ENCODE data around the gene ECHS1. TPM values are rescaled to one million over a fixed set of nuclear protein-coding genes. Genes with fewer than 3 reads are reported as not detected.
A peak's percentile ranks its signal among the peaks of the same experiment; 100 is the strongest.

The ECHS1 gene
- total and polyA plus RNA-seq, 9 of the 15 experiments (the other 6 are each of a cell fraction or from before 2014, with no cell fraction given), result 16.6 to 100 (median 68.1) TPM

DNA sequence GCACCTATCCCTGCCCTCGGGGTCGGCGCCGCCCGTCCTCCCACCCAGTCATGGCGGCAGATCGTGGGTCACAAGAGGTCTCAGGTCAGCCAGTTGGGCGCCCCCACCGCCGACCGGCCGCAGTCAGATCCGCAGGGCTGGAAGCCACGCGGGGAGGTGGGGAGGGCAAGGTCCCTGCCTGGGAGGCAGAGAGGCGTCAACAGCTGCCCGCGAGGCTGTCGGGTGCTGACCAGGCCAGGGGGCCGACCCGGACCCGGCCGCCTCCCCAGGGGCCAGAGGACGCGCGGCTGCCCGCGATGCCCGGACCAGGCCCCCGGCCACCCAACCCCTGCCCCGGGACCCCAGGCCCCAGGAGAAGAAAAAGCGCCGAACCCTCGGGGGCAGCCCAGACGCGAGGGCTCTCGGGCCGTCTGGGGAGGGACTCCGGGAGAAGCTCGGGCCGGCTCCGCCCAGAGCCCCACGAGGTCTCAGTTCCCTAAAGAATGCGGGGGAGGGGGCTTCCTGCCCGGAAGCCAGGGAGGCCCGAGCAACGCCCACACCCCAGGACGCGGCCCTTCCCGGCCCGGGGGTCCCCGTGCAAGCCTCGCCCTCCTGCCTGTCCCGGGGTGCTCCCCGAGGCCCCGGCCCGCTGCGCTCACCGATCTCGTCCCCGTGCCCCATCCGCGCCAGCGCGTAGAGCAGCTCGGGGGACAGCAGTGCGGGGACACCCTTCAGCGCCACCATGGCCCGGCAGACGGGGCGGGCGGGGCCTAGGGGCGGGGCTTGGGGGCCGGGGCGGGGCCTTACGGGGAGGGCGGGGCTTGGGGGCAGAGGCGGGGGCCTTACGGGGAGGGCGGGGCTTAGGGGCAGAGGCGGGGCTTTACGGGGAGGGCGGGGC, 15.6 kb downstream of the ECHS1 start, which contains the start of gene FUOM (continued):
- TF ChIP-seq SAFB (IDR thresholded peaks at IDR 0.05; ENCODE audit: borderline replicate concordance, low read depth, low read length) (no peak), CREB1 (IDR thresholded peaks at IDR 0.05) (no peak), CREB1 (CRISPR knock-in tag; IDR thresholded peaks at IDR 0.05) (0 out of 2 replicates have a peak, but pooled peaks have one; percentile 28), PTRF (tag; IDR thresholded peaks at IDR 0.05) (no peak), PPARD (CRISPR knock-in tag; IDR thresholded peaks at IDR 0.05) (no peak), MEF2A (IDR thresholded peaks at IDR 0.05; ENCODE audit: control insufficient read depth, low read depth, low read length) (no peak), SRSF9 (IDR thresholded peaks at IDR 0.05; ENCODE audit: borderline replicate concordance, low read depth, low read length) (no peak), ZBTB8A (IDR thresholded peaks at IDR 0.05; ENCODE audit: partially characterized antibody) (no peak), EGR1 (conservative IDR thresholded peaks at IDR 0.05) (peak; percentile 90), RBM39 (optimal IDR thresholded peaks at IDR 0.05; ENCODE audit: low read depth, low read length) (no peak), CHD2 (IDR thresholded peaks at IDR 0.05; ENCODE audit: low read depth, low read length) (no peak), MTF1 (CRISPR knock-in tag; IDR thresholded peaks at IDR 0.05; ENCODE audit: borderline replicate concordance) (no peak), ZNF584 (CRISPR knock-in tag; IDR thresholded peaks at IDR 0.05; ENCODE audit: low read depth) (no peak), TGIF2 (CRISPR knock-in tag; IDR thresholded peaks at IDR 0.05) (no peak), MTA2 (IDR thresholded peaks at IDR 0.05; ENCODE audit: low read depth) (no peak), C11orf30 (IDR thresholded peaks at IDR 0.05; ENCODE audit: low read depth) (no peak), NCOA4 (IDR thresholded peaks at IDR 0.05; ENCODE audit: partially characterized antibody) (no peak), OTX1 (CRISPR knock-in tag; IDR thresholded peaks at IDR 0.05) (no peak)
- TF ChIP-seq, protein P1, sequence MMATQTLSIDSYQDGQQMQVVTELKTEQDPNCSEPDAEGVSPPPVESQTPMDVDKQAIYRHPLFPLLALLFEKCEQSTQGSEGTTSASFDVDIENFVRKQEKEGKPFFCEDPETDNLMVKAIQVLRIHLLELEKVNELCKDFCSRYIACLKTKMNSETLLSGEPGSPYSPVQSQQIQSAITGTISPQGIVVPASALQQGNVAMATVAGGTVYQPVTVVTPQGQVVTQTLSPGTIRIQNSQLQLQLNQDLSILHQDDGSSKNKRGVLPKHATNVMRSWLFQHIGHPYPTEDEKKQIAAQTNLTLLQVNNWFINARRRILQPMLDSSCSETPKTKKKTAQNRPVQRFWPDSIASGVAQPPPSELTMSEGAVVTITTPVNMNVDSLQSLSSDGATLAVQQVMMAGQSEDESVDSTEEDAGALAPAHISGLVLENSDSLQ (IDR thresholded peaks at IDR 0.05), result no peak
- TF ChIP-seq, protein P2, sequence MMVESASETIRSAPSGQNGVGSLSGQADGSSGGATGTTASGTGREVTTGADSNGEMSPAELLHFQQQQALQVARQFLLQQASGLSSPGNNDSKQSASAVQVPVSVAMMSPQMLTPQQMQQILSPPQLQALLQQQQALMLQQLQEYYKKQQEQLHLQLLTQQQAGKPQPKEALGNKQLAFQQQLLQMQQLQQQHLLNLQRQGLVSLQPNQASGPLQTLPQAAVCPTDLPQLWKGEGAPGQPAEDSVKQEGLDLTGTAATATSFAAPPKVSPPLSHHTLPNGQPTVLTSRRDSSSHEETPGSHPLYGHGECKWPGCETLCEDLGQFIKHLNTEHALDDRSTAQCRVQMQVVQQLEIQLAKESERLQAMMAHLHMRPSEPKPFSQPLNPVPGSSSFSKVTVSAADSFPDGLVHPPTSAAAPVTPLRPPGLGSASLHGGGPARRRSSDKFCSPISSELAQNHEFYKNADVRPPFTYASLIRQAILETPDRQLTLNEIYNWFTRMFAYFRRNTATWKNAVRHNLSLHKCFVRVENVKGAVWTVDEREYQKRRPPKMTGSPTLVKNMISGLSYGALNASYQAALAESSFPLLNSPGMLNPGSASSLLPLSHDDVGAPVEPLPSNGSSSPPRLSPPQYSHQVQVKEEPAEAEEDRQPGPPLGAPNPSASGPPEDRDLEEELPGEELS (CRISPR knock-in tag; IDR thresholded peaks at IDR 0.05; ENCODE audit: borderline replicate concordance), result no peak
- TF ChIP-seq, protein P3, sequence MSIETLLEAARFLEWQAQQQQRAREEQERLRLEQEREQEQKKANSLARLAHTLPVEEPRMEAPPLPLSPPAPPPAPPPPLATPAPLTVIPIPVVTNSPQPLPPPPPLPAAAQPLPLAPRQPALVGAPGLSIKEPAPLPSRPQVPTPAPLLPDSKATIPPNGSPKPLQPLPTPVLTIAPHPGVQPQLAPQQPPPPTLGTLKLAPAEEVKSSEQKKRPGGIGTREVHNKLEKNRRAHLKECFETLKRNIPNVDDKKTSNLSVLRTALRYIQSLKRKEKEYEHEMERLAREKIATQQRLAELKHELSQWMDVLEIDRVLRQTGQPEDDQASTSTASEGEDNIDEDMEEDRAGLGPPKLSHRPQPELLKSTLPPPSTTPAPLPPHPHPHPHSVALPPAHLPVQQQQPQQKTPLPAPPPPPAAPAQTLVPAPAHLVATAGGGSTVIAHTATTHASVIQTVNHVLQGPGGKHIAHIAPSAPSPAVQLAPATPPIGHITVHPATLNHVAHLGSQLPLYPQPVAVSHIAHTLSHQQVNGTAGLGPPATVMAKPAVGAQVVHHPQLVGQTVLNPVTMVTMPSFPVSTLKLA (conservative IDR thresholded peaks at IDR 0.05), result peak; percentile 39 to 77; a peak in 2 of 4 replicates
- TF ChIP-seq, protein P4, sequence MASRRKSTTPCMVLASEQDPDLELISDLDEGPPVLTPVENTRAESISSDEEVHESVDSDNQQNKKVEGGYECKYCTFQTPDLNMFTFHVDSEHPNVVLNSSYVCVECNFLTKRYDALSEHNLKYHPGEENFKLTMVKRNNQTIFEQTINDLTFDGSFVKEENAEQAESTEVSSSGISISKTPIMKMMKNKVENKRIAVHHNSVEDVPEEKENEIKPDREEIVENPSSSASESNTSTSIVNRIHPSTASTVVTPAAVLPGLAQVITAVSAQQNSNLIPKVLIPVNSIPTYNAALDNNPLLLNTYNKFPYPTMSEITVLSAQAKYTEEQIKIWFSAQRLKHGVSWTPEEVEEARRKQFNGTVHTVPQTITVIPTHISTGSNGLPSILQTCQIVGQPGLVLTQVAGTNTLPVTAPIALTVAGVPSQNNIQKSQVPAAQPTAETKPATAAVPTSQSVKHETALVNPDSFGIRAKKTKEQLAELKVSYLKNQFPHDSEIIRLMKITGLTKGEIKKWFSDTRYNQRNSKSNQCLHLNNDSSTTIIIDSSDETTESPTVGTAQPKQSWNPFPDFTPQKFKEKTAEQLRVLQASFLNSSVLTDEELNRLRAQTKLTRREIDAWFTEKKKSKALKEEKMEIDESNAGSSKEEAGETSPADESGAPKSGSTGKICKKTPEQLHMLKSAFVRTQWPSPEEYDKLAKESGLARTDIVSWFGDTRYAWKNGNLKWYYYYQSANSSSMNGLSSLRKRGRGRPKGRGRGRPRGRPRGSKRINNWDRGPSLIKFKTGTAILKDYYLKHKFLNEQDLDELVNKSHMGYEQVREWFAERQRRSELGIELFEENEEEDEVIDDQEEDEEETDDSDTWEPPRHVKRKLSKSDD (conservative IDR thresholded peaks at IDR 0.05; ENCODE audit: low read length), result no peak
